Endometrial microvascular endothelial cells (primary cell): ENCODE results near the gene KRT84. TPM values are rescaled to one million over a fixed set of nuclear protein-coding genes. Genes with fewer than 3 reads are reported as not detected.

Source experiments
- in situ Hi-C: cut with HindIII; loops from 2 replicates; pipeline ENCODE4 v1.10.0; 2017; ENCODE audit warnings: low sequenced_read_pairs, low pct_unique_long_range_greater_than_20kb; ENCODE audit errors: inconsistent ontology term
- total RNA-seq: library from RNA; depleted of rRNA; stranded (reverse); fragments of >200 nt; gene quantifications from one replicate; pipeline ENCODE4 v1.2.3, GENCODE V29; 2015; ENCODE audit errors: inconsistent ontology term

The KRT84 gene, protein sequence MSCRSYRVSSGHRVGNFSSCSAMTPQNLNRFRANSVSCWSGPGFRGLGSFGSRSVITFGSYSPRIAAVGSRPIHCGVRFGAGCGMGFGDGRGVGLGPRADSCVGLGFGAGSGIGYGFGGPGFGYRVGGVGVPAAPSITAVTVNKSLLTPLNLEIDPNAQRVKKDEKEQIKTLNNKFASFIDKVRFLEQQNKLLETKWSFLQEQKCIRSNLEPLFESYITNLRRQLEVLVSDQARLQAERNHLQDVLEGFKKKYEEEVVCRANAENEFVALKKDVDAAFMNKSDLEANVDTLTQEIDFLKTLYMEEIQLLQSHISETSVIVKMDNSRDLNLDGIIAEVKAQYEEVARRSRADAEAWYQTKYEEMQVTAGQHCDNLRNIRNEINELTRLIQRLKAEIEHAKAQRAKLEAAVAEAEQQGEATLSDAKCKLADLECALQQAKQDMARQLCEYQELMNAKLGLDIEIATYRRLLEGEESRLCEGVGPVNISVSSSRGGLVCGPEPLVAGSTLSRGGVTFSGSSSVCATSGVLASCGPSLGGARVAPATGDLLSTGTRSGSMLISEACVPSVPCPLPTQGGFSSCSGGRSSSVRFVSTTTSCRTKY
- not detected for total RNA-seq

DNA sequence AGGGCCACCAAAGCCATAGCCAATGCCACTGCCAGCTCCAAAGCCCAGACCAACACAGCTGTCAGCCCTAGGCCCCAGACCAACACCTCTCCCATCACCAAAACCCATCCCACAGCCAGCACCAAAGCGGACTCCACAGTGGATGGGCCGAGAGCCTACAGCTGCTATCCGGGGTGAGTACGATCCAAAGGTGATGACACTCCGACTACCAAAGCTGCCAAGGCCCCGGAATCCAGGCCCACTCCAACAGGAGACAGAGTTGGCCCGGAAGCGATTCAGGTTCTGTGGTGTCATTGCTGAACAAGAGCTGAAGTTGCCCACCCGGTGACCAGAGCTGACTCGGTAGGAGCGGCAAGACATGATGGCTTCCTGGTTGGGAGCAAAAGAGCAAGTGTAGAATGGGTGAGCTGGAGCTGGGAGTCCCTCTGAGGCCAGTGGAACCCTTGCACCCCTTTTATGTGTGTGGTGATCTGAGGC is at the start of gene KRT84:
Gene KRT84, minus strand, starts transcription at position 427 of the 477 bp plus-strand sequence. Its CDS starts 67 bp downstream, at position 360.
- in situ Hi-C loops: no loop called here

DNA sequence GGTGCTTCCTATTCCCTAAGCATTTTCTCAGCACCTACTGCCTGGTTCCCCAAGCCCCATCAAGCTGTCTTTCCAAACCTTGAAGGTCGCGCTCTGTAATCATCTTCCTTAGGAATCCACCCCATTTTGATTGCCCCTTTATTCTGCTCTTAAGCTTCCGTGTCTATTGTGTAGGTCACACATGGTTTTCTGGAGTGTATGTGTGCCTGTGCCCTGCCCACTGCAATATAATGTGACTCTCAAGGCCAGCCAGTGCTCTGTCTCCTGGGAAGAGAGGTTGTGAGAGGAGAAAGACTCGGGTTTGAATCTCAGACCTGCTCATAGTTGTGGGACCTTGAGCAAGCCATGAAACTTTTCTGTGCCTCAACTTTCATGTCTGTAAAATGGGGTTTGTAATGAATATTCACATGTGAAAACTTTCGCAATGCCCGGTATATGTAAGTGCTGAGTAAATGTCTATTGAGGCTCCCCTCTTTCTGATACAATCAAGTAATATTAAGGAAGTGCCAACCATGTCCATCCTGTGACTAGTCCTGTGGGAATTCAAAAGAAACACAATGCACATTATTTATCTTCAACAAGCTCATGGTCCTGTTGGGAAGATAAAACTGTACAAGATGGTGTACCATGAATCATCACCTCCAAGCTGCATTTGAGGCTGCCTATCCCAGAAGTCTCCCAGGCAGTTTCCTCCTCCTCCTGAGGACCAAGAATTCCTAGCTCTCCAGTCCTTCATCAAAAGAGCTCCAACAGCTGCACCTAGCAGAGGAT is 49.5 kb upstream of the KRT84 start:
- in situ Hi-C loops: no loop called here

DNA sequence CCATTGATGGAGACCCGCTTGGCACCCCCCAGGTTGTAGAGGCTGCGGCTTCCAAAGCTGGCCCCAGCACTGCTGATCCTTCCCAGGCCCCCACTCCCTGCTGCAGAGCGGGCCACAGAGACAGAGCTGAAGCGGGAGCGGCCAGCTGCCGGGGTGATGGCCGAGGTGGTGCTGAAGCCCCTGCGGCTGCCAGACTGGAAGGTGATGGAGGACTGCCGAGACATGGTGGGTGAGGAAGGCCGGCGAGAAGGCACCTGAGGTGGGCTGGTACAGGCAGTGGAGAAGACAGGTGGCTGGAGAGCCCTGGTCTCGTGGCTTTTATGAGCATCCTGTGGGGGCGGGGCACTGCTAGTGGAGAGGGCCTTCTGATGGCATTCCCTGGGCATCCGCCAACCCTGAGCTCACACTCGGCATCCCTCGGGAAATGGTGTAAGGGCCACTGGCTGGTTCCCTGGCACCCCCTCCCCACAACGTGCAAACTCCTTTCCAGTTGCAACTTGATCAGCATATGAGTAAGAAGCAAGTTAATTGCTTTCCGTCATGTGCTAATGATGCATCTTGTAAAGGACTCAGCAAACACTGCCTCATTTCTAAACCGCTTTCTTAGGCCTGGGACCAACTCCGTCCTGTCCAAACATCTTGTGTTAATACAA is 48.8 kb upstream of the KRT84 start, which contains the start of gene KRT75:
Gene KRT75, minus strand, starts transcription at position 291 of the 653 bp plus-strand sequence. Its CDS starts 67 bp downstream, at position 224.
- in situ Hi-C loops: no loop called here

DNA sequence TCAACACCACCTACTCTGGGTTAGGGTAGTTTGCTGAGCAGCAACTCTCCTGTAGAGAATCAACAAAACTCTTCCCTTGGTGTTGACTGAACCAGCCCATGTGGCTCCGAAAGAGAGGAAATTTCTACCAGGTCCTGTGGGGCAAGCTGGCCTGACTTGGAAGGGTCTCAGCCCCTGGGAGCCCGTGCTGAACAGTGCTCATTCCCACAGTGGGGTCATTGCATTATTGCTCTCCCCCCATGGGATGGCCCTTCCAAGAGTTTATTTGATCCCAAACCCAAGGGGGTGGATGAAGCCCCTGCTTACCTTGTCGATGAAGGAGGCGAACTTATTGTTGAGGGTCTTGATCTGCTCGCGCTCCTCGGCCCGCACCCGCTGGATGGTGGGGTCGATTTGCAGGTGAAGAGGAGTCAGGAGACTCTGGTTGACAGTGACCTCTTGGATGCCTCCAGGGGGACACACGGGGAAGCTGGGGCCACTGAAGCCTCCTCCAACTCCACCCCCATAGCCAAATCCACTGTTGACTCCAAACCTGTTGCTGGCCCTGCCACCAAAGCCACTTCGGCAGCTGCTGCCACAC is 48.1 kb upstream of the KRT84 start:
- in situ Hi-C loops: no loop called here

DNA sequence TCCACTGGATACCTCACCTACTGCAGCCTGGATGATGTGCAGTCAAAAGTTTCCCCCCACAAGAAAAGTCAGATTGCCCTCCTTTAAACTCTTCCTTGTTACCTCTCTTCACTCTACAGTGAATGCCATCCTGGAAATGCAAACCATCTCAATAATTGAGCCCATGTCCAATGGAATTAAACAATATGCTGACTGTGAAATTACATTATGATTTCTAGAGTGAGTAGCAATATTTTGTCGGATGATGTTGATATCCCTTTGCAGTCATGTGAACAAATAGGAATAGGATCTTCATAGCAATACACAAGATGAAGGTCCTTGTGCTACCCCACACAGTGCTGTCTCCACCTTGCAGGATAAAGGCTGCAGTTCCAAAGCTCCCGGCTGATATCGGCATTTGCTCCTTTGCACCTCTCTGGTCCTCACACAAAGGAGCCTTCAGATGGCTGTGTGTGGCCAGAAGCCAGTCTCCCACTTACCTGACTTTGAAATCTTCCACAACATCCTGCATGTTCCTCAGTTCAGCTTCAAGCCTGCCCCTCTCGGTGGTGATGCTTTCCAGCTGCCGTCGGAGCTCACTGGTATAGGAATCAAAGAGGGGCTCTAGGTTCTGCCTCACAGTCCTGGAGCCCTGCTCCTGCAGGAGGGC is 47.2 kb upstream of the KRT84 start:
- in situ Hi-C loops: no loop called here

DNA sequence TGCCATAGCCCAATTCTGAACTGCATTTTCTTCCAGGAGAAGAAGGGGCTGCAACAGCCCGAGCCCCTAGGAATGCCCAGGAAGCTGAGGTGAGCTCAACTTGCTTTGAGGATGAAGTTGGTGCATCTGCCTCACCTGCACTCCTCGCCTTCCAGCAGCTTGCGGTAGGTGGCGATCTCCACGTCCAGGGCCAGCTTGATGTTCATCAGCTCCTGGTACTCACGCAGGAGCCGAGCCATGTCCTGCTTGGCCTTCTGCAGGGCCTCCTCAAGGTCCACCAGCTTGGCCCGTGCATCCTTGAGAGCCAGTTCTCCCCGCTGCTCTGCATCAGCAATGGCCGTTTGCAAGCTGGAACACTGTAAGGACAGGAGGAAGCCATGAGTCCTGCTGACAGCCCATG is 42.7 kb upstream of the KRT84 start:
- in situ Hi-C loops: no loop called here

DNA sequence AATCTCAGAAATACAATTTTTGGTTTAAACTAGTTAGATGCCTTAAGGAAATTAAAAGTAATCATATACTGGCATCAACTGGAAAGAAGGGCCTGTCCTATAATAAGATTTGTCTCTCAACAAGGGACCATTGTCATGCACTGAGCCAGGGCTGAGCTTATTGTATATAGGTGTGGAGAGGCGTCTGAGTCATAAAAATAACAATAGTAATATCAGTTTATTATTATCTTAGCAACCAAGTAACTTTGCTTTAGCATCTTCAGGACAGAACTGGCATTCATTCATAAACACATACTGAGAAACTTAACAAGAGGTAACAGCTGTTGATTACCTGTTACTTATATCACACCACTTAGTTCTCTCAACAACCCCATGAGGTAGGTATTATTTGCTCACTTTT is 41.6 kb upstream of the KRT84 start:
- in situ Hi-C loops: no loop called here

DNA sequence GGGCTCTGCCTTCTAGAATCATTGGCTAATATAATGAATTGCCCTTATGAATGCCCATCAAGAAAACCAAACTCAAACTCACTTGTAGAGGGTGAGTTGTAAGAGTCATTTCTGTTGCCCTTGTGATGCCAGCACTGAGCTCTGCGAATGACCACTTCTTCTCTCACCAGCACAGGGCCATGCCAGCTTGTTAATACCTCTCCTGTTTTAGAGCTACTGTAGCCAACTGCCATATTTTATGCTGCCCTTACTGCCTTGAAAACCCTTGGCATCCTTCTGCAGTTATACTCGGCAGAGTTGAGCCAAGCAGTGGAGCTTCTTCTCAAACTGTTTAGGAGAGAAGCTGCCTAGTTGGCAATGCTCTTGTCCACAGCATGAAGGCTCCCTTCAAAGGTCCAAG is 40.6 kb upstream of the KRT84 start:
- in situ Hi-C loops: no loop called here

DNA sequence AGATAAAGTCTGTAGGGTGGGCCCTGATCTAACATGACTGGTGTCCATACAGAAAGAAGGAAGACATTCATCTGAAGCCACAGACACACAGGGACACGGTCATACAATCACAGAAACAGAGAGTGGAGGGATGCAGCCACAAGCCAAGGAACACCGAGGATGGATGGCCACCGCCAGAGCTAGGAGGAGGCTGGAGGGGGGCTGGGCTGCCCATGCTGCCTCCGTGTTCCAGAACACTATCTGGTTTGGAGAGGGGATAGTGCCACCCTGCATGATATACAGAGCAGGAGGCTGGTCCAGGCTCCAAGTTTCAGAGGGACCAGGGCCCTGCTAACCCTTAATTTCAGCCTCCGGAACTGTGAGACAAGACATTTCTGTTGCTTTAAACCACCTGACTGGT is 40.0 kb upstream of the KRT84 start:
- in situ Hi-C loops: no loop called here

DNA sequence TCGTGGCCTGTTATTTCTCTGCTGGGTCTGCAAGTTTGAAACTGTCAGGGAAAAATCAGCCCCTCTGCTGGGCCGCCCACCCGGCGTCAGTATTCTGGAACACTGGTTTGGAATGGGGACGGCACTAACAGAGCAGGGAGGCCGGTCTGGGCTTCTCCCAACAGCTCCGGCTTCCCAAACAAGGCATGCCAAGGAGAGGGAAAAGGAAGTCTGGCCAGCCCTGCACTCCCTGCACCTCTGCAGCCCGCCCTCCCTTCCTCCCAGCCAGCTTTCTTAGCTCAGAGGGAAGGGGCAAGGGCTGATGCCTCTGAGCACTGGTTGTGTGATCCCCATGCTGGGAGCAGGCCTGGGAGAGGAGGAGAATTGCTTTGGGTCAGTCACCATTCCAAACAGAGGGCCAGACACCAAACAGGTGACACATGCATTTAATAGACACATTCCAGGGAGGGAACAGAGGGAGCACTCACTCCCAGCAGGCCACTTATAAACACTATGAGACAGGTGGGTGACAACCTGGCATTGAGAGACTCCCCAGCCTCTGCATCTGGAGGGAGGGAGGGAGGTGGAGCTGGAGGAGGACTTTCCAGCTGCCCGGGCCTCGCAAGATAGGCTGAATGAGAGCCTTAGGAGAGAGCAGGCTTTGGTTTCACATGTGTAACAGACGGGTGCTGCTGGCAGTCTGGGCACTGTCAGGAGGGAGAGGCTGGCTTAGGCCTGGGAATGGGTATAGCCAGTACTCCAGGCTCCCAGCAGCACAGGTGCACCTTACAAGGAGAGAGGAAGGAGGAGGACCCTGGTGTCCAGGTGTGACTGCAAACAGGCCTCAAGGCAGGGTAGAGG is 38.4 kb upstream of the KRT84 start:
- in situ Hi-C loops: no loop called here

DNA sequence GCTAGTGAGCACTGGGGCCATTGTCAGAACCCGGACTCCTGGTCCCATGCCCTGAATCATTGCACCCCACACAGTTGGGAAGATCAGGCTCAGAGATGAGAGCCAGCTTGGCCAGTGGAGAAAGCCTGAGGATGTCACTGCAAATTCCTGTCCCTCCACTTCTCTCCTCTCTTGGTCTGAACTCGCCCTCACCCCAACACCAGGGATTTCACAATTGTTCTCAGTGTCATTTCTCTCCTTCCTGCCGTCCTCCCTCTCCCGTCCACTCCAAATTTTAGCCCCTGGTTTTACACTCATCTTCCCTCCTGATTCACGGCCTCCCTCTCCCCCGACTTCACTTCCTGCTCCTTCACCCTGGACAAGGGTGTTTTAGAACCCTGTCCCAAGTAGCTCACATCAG is 37.6 kb upstream of the KRT84 start:
- in situ Hi-C loops: no loop called here

DNA sequence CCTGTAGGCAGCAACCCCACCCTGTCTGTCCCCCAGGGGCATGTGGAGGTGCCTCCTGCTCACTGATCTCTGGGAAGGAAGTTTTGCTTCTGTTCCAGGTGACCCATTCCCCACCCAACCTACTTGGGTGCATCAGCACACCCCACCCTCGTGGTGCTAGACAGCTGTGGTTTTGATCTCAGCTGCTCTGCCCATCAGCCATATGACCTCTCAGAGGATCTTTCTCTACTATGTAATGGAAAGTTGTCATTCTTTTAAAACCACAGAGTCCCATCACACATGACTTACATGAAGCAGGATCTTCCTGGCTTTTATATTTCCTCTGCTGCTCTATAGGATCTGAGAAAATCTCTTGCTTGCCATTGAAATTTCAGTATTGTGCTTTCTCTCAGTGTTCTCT is 34.2 kb upstream of the KRT84 start:
- in situ Hi-C loops: no loop called here

DNA sequence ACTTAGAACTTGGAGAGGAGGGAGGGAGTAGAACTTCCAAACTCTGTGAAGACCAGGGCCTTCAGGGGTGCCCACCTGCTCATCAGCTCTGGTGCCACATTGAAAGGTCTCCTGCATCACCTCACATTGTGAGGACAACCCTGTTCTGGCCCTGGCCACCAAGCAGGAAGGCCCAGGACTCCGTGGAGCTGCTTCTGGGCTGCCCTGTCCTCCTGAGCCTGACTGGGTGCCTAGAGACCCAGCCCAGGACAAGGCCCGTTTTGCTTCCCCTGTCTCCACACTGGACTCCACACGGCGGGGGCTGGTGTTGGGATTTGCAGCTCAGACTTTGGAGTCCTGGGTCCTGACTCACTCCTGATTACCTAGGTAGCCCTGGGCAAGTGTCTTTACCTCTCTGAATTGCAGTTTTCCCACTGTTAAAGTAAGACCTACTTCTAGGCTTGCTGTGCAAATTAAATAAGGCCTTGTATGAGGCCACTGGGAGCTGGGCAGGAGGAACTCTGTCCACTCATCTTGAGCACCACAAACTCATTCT is 33.2 kb upstream of the KRT84 start:
- in situ Hi-C loops: no loop called here

DNA sequence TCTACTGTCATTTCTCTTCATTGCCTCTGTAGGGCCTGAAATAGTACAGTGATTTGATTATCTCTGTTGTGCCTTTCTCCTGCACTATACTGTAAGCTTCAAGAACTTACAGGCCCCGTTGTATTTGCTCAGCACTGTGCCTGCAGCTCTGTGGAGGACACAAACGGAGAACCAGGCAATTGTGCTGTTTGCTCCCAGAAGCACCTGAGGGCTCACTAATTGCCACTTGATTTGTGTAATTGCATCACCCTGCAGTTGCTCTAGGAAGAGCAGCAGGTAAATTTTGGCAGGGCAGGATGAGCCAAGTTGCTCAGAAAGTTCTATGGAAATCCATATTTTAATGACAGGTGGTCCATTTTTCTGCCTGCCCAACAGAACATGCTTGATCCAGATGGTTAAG is 32.3 kb upstream of the KRT84 start:
- in situ Hi-C loops: no loop called here

DNA sequence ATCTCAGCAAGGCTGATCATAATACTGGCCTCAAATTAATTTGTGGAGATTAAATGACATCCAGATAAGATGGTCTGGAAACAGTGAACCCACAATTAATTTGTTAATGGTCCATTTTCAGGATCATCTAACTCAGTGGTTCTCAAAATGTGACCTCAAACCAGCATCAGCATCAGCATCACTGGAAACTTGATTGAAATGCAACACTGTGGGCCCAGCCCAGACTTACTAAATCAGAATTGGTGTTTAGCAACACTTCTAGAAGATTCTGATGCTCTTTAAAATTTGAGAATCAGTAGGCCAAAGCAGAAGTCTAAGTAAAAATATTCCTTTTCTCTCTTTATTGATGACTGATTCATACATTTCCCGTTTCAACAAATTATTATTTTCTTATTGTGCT is 31.3 kb upstream of the KRT84 start:
- in situ Hi-C loops: no loop called here

DNA sequence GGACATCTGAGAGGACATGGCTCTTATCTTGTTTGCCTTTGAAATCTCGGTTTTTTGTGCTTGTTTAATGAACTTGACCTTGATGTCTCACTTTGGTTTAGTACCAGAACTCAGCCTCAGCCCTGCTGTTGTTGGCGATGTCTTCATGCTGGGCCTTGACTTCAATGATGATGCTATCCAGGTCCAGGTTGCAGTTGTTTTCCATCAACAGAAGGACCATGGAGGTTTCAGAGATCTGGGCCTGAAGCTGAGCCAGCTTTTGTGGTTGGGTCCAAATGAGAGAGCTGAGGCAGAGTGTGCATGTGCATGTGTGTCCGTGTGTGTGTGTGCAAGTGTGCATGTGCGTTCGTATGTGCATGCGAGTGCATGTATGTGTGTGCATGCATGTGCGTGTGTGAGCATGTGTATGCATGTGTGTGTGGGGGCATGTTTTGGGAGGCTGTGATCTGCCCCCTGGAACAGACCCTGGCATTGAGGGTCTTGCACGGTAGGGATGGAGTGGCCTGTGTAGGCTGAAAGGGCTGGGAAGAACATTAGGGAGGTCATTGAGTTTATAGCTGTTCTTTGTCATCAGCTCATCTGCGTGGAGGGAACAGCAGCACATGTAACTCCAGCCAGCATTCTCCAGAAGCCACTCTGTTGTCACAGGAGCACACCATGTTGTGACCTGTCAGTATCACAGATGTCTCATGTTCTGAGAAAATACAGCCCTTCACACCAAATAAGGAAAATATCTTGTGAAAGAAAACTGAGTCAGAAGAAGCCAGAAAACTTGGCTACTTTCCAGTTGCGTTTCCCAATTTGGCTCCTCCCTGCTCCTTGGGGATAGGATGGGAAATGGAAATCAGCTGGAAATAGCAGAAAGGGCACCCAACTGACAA is 30.7 kb upstream of the KRT84 start:
- in situ Hi-C loops: no loop called here
